Body of pancreas (tissue), 4 donors: ENCODE data around the gene ZFP36L1.

Experiments
- POLR2A ChIP-seq, 3 donors: fragments of 450-650 bp; IDR thresholded peaks; one replicate each; pipeline ENCODE4 v1.6.1; 2016; ENCODE audit warnings: antibody characterized with exemption in 3 of 3, mild to moderate bottlenecking in 2 of 3
- TF ChIP-seq, protein P1 (sequence below), 7 experiments: fragments of 450-650 bp in 4 of 7; fragments of 200-600 bp in 3 of 7; sonication (generic) in 3 of 7; IDR thresholded peaks; one replicate each; pipeline ENCODE4 v1.5.1; 2016 to 2019; ENCODE audit warnings: antibody characterized with exemption in 7 of 7

DNA sequence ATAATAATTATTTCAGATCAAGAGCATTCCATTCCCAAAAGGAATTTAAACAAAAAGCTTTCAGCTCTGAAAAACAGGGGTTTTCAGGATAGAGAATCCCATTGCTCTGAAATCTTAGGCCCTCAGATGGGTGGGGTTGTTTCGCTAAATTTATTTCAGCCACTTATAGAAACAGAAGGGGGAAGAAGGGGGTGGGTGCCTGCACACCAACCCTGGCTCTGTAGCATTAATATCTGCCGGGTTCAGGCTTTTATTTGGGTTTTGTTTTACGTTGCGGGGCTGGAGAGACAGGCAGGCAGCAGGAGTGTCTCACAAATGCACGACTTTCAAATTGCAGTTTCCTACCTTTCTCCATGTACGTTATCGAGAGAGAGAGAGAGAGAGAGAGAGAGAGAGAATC, 12.5 kb upstream of the ZFP36L1 start:
- TF ChIP-seq, protein P1, sequence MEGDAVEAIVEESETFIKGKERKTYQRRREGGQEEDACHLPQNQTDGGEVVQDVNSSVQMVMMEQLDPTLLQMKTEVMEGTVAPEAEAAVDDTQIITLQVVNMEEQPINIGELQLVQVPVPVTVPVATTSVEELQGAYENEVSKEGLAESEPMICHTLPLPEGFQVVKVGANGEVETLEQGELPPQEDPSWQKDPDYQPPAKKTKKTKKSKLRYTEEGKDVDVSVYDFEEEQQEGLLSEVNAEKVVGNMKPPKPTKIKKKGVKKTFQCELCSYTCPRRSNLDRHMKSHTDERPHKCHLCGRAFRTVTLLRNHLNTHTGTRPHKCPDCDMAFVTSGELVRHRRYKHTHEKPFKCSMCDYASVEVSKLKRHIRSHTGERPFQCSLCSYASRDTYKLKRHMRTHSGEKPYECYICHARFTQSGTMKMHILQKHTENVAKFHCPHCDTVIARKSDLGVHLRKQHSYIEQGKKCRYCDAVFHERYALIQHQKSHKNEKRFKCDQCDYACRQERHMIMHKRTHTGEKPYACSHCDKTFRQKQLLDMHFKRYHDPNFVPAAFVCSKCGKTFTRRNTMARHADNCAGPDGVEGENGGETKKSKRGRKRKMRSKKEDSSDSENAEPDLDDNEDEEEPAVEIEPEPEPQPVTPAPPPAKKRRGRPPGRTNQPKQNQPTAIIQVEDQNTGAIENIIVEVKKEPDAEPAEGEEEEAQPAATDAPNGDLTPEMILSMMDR (IDR thresholded peaks at IDR 0.05), result no peak
- TF ChIP-seq POLR2A (IDR thresholded peaks at IDR 0.05), result no peak
